ENCODE measurements around the gene AQP2.

AQP2 gene

GRCh38 chr12:49974677-49975317 is 24.3 kb downstream of the AQP2 start:
- H3K27ac ChIP-seq, result no peak overlapping the region
- TF ChIP-seq ZFX (IDR thresholded peaks at IDR 0.05), result no peak
- TF ChIP-seq CTCF (conservative IDR thresholded peaks at IDR 0.05), result no peak

DNA sequence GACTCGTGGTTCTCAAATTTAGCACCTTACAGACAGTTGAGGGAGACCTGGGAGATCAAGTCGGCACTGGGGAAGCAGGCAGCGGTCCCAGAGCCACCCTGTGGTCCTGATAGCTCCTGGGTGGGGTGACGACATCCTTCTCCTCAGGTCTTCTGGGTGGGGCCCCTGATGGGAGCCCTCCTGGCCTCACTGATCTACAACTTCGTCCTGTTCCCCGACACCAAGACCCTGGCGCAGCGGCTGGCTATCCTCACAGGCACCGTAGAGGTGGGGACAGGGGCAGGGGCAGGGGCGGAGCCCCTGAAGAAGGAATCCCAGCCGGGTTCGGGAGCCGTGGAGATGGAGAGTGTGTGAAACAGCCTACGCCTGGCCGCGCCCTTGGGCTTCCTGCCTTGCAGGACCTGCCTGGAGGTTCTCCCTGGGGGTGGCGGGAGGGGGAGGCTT is 24.8 kb downstream of the AQP2 start:
- TF ChIP-seq ZFX (IDR thresholded peaks at IDR 0.05) (no peak), CTCF (conservative IDR thresholded peaks at IDR 0.05) (no peak)

GRCh38 chr12:49976557-49976956 is 26.0 kb downstream of the AQP2 start:
- no peak overlapping the region for H3K27ac ChIP-seq
- TF ChIP-seq CTCF (conservative IDR thresholded peaks at IDR 0.05) (no peak), ZFX (IDR thresholded peaks at IDR 0.05) (no peak)

More for the DNA sequence above, 24.8 kb downstream of the AQP2 start:
- no peak overlapping the region for H3K27ac ChIP-seq

- TF ChIP-seq ZFX (IDR thresholded peaks at IDR 0.05) (no peak), CTCF (conservative IDR thresholded peaks at IDR 0.05) (no peak)
- H3K27ac ChIP-seq, result no peak overlapping the region
These were observed 27.6 kb downstream of the AQP2 start for GRCh38 chr12:49978125-49978524.

- H3K27ac ChIP-seq, result no peak overlapping the region
These were observed 28.6 kb downstream of the AQP2 start for GRCh38 chr12:49979016-49979586.

GRCh38 chr12:49979791-49980190 is 29.3 kb downstream of the AQP2 start:
- H3K27ac ChIP-seq, result no peak overlapping the region
- no peak for TF ChIP-seq ZFX (IDR thresholded peaks at IDR 0.05)
- no peak for TF ChIP-seq CTCF (conservative IDR thresholded peaks at IDR 0.05)

More at GRCh38 chr12:49979016-49979586, 28.6 kb downstream of the AQP2 start:
- TF ChIP-seq CTCF (conservative IDR thresholded peaks at IDR 0.05) (no peak), ZFX (IDR thresholded peaks at IDR 0.05) (no peak)

GRCh38 chr12:49980501-49981349 is 30.2 kb downstream of the AQP2 start:
- TF ChIP-seq ZFX (IDR thresholded peaks at IDR 0.05) (no peak), CTCF (conservative IDR thresholded peaks at IDR 0.05) (no peak)
- no peak overlapping the region for H3K27ac ChIP-seq

Data from C4-2B (cell line).